ENCODE measurements around the gene ORC3.

DNA sequence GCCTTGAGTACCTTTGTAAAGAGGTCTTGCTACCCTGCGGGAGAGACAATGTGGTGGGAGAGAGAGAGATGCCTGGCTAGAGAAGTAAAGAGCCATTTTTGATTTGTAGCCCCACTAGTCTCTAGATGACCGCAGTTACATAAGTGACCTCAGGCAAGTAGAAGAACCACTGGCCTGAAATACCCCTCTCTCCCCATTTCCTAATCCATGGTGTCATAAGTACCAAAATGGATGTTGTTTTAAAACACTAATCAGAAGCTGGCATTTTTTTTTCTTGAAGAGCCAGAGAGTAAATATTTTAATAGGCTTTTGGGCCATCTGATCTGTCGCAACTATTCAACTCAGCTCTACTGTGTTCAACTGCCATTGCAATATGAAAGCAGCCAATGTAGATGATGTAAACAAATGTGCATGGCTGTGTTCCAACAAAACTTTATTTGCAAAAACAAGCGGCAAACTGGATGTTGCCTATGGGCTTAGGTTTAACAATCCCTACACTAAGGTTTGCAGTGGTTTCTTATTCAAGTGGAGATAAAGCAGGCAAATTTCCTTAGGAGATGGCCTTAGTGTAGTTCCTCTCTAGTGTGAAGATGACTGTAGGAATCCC lies 36.7 kb upstream of the ORC3 start:
- TF ChIP-seq POLR2A (IDR thresholded peaks at IDR 0.05; ENCODE audit: low read depth, low read length) = no peak
- no peak for TF ChIP-seq POLR2AphosphoS5 (IDR thresholded peaks at IDR 0.05; ENCODE audit: low read depth, low read length)
- TF ChIP-seq TAF1 (IDR thresholded peaks at IDR 0.05; ENCODE audit: borderline replicate concordance, low read depth, low read length) = no peak

Measured in GM12892 (cell line).